Measurements from ENCODE around the gene ASAP2.

Gene ASAP2

DNA sequence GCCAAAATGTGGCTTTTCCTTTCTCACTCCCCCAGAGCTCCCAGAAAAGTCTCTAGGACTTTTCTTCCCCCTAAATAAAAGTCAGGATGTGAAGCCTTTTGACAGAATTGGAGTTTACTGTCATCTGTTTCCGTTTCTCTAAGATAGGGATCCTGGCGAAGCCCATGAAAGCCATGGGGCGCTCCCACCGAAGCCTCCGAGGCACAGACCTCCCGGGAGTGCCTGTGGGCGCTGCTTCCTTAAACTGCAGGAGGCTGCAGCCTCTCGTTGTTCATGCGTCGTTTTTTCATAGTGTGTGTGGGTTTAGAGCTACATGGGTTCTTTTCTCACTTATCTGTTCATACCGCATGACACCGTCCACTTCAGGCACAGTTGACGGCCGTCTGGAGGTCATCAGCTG is 56.8 kb downstream of the ASAP2 start:
- TF ChIP-seq FOXP2 (optimal IDR thresholded peaks at IDR 0.05; ENCODE audit: borderline replicate concordance, extremely low read depth, extremely low read length, insufficient read depth) (no peak), TAF1 (IDR thresholded peaks at IDR 0.05; ENCODE audit: borderline replicate concordance, insufficient read depth, low read length) (no peak), REST (IDR thresholded peaks at IDR 0.05; ENCODE audit: insufficient read depth in 1 of 2, low read depth in 2 of 2, low read length in 2 of 2) (no peak), POLR2AphosphoS5 (IDR thresholded peaks at IDR 0.05; ENCODE audit: low read depth, low read length) (no peak)

DNA sequence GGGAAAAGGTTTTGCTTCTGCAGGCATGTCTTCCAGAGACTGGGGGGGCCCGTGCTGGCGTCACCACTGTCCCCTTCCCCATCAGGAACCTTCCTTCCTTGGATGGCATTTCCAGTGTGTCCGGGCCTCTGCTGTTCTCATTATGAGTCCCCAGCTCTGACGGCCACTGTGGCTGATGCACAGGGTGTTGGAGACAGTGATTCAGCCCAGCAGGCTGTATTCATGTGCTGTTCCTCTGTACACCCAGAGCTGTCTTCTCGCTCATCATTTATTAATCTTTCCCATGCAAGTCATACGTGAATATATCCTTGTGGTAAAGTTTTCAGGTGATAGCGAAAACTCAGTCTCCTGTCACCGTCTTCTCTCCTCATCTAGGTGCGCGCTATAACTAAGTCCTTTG is 57.7 kb downstream of the ASAP2 start:
- no peak for TF ChIP-seq TAF1 (IDR thresholded peaks at IDR 0.05; ENCODE audit: borderline replicate concordance, insufficient read depth, low read length)
- no peak for TF ChIP-seq REST (IDR thresholded peaks at IDR 0.05; ENCODE audit: insufficient read depth in 1 of 2, low read depth in 2 of 2, low read length in 2 of 2)
- no peak for TF ChIP-seq FOXP2 (optimal IDR thresholded peaks at IDR 0.05; ENCODE audit: borderline replicate concordance, extremely low read depth, extremely low read length, insufficient read depth)
- TF ChIP-seq POLR2AphosphoS5 (IDR thresholded peaks at IDR 0.05; ENCODE audit: low read depth, low read length), result no peak
- no peak for TF ChIP-seq SIN3A (IDR thresholded peaks at IDR 0.05; ENCODE audit: borderline replicate concordance, insufficient read depth, low read length)

DNA sequence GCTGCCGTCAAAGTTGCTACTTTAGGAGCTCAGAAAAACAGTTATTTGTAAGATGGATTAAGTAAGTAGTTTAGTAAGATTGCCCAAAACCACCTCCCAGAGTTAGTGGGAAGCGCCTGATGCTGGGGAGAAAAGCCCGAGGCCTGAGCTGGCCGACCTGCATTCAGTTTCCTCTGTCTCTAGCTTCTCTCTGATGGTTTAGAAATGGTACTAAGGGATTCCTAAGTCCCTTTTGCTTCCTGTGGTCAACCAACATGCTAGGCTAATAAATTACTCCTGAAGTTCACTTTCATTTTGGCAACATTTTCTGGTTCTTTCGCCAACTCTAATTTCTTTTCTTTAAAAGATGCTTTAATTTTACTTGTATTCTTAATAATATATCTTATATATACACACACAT is 60.1 kb downstream of the ASAP2 start:
- no peak for TF ChIP-seq FOXP2 (optimal IDR thresholded peaks at IDR 0.05; ENCODE audit: borderline replicate concordance, extremely low read depth, extremely low read length, insufficient read depth)
- TF ChIP-seq POLR2AphosphoS5 (IDR thresholded peaks at IDR 0.05; ENCODE audit: low read depth, low read length), result no peak
- no peak for TF ChIP-seq TAF1 (IDR thresholded peaks at IDR 0.05; ENCODE audit: borderline replicate concordance, insufficient read depth, low read length)
- no peak for TF ChIP-seq REST (IDR thresholded peaks at IDR 0.05; ENCODE audit: insufficient read depth in 1 of 2, low read depth in 2 of 2, low read length in 2 of 2)
- TF ChIP-seq SIN3A (IDR thresholded peaks at IDR 0.05; ENCODE audit: borderline replicate concordance, insufficient read depth, low read length), result no peak

DNA sequence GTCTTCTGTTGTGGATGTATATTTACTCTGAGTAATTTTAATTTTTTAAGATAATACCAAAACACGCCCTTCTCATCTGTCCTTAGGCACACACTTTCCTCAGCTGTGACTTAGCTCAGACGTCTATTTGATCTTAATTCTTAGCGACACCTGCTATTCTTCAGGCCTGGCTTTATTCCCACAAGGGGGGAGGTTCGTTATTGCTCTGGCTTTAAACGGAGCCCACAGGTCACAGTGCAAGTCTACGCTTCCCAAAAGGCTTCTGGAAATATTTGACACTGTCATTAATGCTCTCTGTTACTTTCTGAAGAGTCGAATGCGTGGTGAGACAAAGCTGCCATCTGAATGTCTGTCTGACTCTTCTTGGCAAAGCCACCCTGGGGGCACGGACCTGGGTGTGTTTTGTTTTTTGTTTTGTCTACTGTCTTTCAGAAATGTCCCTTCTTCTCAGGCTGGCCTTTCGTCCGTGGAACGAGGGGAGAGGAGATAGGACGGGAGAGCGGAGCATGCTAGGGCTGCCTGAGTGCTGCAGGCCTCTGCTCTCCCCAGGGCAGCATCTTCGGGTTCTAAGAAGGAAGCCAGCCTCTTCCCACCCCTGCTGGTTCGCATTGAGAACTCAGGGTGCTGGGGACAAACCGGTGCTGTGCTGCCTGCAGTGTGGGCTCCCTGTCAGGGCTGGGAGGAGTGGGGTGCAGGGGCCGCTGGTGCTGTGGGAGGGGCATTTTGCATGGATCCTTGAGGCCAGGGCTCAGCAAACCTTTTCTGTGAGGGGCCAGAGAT is 61.9 kb downstream of the ASAP2 start:
- TF ChIP-seq REST (IDR thresholded peaks at IDR 0.05; ENCODE audit: insufficient read depth in 1 of 2, low read depth in 2 of 2, low read length in 2 of 2), result no peak
- no peak for TF ChIP-seq FOXP2 (optimal IDR thresholded peaks at IDR 0.05; ENCODE audit: borderline replicate concordance, extremely low read depth, extremely low read length, insufficient read depth)
- TF ChIP-seq TAF1 (IDR thresholded peaks at IDR 0.05; ENCODE audit: borderline replicate concordance, insufficient read depth, low read length), result no peak
- no peak for TF ChIP-seq SIN3A (IDR thresholded peaks at IDR 0.05; ENCODE audit: borderline replicate concordance, insufficient read depth, low read length)
- no peak for TF ChIP-seq POLR2AphosphoS5 (IDR thresholded peaks at IDR 0.05; ENCODE audit: low read depth, low read length)

All from PFSK-1 (cell line).